ENCODE results near the gene NPIPB9.
"Not testable (repeated sequence)": the region's sequence is repeated elsewhere in the genome, so short reads cannot be mapped to it uniquely, and the experiment has no call there.

NPIPB9 gene

DNA sequence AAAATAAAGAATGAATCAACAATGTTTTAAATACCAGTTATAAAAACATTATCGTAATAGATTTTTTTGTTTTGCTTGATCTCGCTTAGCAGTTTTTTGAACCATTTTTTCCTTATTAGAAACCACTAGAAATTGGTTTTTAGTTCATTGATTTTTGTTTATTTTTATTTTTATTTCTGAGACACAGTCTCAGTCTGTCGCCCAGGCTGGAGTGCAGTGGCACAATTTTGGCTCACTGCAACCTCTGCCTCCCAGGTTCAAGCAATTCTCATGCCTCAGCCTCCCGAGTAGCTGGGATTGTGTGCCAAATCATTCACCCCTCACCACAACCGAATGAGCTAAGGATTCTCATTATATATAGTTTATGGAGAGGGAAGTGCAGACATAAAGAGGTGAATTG, at the start of gene NPIPB9:
NPIPB9 (plus strand) TSS at position 301 of the 400 bp plus-strand sequence.
- DNase-seq, result not testable (repeated sequence)

DNA sequence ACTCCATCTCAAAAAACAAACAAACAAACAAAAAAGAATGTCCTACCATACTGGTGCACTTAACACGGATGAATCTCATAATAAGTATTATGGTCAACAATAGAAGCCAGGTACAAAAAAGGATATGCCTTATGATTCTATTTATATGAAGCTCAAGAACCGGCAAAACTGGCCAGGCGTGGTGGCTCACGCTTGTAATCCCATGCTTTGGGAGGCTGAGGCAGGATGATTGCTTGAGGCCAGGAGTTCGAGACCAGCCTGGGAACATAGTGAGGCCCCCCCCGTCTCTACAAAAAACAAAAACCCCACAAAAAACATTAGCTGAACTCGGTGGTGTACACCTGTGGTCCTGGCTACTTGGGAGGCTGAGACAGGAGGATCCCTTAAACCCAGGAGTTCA, 47.3 kb upstream of the NPIPB9 start:
- not testable (repeated sequence) for DNase-seq

DNA sequence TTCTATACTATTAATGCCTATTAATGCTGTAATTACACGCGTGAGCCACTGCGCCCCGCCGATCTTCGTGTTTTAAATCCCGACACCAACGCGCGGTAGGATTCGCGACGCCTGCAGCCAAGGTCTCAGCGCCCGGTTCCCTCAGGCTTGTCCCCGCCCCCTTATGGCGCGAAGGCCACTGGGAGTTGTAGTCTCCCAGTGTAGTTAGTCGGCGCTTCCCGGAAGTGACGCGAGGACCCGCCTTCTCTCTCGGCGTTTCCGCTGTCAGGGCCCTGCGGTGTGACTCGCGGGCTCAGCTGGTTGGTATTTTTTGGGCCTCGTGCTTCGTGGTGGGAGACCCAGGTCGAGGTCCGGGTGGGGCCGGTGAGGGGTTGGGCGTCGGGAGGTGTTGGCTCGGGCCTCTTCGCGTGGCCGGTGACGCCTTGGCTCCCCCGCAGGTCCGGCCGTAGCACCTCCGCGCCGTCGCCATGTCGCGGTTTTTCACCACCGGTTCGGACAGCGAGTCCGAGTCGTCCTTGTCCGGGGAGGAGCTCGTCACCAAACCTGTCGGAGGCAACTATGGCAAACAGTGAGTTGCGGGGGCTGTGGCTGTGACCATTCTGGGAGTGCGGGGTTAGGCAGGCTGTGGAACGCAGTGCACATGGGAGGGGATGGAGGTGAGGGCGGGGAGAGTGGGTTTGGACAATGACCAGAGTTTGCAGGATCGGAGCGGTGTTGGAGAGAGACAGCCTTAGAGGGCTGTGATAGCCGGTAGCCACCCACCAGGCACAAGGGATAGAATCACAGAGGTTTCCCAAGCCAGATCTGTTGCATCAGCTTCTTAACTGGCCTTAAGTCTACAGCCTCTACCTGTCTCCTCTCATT, 40.1 kb upstream of the NPIPB9 start, which contains the start of gene EIF3C:
EIF3C (plus strand) TSS at position 245 of the 864 bp plus-strand sequence; CDS start at position 468, 223 bp downstream.
- DNase-seq, result not testable (repeated sequence)

DNA sequence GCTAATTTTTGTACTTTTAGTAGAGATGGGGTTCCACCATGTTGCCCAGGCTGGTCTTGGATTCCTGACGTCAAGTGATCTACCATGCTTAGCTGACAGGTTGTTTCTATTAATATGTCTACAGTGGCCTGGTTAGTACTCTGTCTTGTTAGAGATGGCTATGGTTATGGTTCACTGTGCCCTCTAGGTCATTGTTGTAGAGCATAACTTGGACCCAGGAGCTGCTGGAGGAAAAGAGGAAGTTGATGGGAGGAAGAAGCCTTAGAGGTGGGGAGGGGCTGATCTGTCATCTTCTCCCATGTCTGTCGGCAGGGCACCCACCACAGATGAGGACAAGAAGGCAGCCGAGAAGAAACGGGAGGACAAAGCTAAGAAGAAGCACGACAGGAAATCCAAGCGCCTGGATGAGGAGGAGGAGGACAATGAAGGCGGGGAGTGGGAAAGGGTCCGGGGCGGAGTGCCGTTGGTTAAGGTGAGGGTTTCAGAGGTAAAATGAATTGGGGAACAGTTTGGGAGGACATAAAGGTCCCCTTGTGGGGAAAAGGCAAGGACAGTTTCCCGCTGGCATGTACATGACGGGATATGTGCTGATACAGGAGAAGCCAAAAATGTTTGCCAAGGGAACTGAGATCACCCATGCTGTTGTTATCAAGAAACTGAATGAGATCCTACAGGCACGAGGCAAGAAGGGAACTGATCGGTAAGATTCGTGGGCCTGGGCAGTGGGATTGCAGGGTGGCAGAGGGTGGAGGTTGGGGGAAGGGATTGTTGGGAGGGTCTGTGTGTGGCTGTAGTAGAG, 28.5 kb upstream of the NPIPB9 start:
- not testable (repeated sequence) for DNase-seq

DNA sequence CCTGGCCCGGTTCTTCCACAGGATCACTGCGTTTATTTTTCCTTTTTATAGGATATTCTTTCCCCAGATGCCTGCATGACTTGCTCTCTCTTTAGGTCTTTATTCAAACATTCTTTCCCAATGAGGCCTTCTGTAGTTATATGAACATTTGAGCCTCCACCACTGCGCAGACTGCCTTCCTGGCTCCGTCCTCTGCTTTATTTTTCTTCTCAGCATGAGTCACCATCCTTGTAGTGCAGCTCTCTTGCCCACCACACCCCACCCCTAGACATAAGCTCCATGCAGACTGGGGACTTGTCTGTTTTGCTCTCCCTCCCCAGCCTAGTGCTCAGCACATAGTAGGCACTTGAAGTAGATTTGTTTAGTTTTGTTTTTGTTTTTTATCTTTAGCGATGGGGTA, 20.3 kb upstream of the NPIPB9 start:
- DNase-seq, result not testable (repeated sequence)

DNA sequence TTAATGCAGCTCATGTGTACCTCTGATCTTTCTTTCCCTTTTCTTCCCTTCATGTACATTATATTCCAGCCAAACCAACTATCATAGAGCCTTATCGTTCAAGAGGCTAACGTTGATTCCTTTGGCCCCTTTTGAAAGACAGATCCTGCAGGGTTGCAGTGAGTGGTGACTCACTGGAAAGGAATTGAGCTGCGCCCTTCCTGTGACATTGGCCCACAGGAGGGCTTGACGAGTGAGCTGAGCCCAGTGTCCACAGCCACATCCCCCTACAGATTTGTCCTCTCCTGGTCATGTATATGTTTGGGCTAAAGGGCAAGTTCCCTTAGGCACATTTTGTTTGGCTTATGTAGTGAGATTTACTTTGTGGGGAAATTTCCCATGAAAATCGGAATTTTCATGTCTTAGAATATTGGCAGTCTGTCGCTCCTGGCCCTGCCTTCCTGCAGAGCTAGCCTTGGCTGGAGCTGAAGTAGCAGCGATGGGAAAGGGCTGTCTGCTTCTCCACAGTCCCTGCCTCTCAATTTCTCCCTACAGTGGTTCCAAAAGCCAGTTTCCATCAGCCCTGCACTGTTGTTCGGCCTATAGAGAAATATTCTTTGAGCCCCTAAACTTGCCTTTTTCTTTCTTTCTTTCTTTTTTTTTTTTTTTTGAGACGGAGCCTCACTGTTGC, 19.0 kb upstream of the NPIPB9 start:
- not testable (repeated sequence) for DNase-seq

DNA sequence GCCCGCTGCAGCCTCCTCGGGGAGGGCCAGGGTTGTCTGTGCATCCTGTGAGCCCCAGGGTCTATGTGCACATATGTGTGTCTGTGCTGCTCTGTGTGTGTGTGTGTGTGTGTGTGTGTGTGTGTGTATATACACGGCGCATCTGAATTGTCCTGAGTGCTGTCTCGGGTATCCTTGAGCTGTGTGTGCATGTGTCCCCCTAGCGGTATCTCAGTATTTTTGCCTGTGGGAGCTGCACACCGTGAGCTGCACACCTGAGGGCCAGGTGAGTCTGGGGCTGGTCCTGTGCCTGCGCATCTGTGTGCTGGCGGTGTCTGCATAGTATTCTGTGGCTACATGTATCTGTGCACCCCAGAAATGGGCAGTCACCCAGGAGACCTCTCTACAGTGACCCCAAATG, 11.8 kb upstream of the NPIPB9 start:
- DNase-seq, result not testable (repeated sequence)

DNA sequence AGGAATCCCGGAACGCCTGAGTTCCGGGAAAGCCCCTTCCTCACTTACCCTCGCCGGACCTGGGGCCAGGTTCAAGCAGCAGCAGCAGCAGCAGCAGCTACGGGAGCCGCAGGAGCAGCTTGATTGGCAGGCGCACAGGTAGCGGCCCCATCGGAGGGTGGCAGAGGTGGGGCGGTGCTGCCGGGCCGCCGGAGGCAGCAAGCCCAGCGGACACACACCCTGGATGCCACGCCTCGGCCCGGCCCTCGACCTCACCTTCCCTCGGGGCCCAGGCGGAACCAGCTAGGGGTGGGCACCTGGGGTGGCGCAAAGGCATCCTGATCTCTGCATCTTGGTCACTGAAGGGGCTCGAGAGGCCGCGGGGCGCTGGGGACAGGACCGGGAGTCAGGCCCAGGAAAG, 11.0 kb upstream of the NPIPB9 start:
- not testable (repeated sequence) for DNase-seq

DNA sequence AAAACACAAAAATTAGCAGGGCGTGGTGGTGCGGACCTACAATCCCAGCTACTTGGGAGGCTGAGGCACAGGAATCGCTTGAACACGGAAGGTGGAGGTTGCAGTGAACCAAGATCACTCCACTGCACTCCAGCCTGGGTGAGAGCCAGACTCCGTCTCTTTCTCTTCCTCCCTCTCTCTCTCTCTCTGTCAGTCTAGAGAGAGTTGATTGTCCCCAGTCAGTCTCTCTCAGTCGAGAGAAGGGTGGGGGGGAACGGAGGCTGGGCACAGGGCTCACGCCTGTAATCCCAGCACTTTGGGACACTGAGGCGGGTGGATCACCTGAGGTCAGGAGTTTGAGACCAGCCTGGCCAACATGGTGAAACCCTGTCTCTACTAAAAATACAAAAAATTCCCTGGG, 10.3 kb upstream of the NPIPB9 start:
- DNase-seq, result not testable (repeated sequence)

DNA sequence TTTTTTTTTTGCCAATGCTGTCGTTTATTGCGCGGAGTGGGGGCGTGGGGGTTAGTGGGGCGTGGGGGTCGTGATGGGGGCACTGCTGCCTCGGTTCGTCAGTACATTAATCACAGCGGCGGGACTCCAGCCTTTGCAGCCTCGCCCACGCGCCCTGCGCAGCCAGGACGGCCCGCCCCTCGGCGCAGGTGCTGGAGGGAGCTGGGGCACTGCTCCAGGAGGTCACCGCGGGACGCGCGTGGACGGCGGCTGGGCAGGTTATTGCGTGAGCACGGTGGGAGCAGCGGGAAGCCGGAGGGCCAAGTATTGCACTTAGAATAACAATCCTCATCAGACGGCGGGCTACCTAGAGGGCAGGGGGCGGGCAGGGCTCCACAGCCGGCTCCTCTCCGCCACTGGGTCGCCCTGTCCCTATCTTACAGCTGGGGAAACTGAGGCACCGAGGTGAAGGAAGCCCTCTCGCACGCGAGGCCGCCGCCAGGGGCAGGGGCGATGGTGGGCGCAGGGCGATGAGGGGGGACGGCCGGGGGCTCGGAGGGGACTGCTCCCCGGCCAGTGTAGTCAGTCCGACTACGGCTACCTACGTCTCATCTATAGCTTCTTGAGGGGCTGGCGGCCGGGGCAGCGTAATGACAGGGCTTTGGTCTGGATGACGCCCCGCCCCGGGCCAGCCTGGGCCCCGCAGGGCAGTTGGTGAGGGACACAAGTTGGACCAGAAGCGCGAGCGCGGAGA, 4.8 kb upstream of the NPIPB9 start:
- not testable (repeated sequence) for DNase-seq

DNA sequence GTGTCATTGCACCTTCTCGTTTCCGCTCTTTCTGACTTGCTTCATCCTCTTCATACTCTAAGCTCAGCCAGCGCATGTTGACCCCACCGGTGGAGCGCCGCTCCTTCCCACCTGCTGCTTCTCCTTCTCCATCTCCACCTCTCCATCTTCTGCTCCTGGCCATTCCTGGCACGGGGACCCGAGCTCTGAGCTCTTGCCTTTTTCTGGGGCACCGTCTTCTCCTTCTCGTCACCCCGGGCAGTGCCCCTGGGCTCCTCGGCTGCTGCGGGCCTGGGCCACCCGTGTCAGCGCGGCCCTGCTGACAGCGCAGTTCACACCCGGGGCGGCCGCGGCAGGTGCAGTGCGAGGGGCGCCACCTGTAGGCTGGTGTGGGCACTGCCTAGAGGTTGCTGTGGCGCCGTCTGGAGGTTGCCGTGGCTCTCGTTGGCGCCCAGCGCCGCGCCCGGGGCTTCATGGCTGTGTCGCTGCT, 1.6 kb upstream of the NPIPB9 start:
- peak; percentile 73 for DNase-seq

DNA sequence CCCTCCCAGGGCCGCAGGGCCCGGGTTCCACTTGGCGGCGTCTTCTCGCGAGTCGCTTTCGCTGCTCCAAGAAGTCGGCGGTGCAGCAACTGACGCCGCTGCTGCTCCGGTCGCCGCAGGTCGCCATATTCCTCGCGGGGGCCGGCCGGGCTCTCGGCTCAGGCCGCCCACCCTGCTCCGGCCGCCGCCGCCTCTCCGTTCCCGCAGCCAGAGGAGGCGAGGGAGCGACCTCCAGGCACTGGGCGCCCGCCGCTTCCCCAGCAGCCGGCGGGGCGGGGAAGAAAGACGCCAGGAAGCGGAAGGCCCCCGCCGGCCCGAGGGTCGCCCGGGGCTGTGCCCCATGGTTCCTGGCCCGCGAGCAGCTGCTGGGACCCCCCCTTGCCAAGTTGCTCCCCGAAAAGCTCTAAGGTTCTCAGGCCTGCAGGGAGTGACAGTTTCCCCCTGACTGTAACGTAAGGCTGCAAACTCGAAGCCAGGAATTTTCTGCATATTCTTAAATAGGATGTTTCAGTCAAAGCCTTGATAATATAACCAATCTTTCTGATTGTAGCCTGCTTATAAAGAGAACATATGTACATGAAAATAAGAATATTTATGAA, 1.0 kb upstream of the NPIPB9 start:
- DNase-seq, result not testable (repeated sequence)

DNA sequence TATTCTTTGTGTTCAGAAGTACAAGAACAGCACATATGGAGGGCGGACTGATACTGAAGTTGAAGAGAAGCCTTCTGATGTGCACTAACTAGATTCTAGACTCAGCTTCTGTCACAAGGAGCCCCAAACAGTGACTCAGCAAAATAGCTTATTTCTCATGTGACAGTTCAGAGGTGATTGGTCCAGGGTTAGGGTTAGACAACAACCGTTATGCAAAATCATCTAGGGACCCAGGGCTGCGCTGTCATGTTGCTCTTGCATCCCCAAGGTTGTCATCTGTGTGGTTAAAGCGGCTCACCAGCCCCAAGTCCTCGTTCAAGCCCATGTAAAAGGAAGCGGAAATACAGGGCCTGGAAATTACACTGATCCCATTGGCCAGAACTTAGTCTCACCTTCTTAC, 30.1 kb downstream of the NPIPB9 start:
- DNase-seq, result not testable (repeated sequence)

DNA sequence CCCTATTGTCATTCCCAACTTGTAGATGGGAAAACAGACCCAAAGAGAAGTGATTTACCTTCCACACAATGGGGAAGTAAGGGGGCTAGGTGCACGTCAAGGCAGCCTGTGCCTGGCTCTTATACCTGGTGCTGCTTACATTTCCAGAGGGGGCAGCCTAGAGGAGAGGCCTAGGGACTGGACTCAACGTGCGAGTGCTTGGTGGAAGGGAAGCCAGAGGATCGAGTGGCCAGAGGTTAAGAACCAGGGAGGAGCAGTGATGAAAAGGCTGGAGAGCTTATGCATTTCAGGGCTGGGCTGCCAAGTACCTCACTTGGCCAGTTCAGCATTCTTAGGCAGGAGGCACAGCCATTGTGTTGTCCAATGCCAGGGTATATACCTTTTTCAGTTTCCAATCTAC, 30.8 kb downstream of the NPIPB9 start:
- DNase-seq, result not testable (repeated sequence)

DNA sequence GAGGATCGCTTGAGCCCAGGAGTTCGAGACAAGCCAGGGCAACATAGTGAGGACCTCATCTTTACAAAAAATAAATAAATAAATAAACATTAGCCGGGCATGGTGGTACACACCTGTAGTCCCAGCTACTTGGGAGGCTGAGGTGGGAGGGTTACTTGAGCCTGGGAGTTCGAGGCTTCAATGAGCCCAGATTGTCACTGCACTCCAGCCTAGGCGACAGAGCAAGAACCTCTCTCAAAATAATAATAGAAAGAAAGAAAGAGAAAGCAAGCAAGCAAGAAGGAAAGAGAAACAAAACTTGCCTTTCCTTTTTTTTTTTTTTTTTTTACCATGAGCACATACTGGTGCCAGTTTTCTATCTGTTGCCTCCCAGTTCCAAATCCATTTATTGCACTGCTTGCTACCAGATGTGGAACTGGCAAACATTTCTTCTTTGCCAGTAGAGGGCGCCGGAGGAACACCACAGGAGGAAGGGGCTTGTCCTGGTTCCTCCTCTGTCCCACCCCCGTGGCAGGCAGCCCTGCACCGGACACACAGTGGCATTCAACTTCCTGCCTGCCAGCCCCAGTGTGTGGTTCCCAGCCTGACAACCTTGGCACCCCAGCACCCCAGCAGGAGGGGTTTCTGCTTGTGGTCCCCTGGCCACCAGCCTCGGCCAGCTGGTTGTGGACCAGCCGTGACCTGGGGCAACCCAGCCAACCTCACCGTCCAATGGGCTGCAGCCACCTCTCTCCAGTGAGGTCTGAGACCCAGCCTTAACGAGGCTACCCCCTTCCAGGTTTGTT, 50.8 kb downstream of the NPIPB9 start:
- DNase-seq, result peak; percentile 78

DNA sequence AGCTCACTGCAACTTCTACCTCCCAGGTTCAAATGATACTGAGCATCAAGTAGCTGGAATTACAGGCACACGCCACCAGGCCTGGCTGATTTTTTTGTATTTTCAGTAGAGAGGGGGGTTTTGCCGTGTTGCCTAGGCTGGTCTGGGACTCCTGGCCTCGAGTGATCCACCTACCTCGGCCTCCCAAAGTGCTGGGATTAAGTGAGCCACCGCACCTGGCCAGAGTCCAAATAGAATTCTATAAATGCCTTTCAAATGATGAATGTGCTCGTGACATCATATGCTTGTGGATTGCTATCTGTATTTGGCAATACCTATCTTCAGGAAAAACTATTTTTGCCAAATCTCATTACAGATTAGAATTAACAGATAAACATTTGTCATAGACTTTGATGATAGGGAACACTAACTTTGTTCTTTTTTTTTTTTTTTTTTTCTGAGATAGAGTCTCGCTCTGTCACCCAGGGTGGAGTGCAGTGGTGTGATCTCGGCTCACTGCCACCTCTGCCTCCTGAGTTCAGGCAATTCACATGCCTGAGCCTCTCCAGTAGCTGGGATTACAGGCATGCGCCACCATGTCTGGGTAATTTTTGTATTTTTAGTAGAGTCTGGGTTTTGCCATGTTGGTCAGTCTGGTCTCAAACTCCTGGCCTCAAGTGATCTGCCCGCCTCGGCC, 56.0 kb downstream of the NPIPB9 start:
- not testable (repeated sequence) for DNase-seq

DNA sequence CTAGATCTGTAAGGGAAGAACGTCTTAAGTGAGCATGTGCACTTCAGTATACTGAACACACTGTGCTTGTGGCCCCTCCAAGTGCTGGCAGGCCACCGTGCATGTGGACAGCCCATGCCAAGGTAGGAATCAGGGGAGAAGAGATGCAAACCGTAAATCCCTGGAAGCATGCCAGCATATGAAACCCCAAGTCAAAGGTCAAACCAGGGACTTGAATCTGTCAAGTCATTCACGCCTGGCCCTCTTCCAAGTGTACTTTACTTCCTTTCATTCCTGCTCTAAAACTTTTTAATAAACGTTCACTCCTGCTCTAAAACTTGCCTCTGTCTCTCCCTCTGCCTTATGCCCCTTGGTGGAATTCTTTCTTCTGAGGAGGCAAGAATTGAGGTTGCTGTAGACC, 68.4 kb downstream of the NPIPB9 start:
- no peak for DNase-seq

DNA sequence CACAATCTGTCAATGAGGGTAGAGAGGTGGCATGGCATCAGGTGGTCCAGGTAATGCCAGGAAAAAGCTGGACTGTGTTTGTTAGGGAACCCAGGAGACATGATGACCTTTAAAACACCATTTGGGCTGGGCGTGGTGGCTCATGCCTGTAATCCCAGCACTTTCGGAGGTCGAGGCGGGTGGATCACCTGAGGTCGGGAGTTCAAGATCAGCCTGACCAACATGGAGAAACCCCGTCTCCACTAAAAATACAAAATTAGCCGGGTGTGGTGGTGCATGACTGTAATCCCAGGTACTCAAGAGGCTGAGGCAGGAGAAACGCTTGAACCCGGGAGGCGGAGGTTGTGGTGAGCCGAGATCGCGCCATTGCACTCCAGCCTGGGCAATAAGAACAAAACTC, 69.0 kb downstream of the NPIPB9 start:
- DNase-seq, result not testable (repeated sequence)

DNA sequence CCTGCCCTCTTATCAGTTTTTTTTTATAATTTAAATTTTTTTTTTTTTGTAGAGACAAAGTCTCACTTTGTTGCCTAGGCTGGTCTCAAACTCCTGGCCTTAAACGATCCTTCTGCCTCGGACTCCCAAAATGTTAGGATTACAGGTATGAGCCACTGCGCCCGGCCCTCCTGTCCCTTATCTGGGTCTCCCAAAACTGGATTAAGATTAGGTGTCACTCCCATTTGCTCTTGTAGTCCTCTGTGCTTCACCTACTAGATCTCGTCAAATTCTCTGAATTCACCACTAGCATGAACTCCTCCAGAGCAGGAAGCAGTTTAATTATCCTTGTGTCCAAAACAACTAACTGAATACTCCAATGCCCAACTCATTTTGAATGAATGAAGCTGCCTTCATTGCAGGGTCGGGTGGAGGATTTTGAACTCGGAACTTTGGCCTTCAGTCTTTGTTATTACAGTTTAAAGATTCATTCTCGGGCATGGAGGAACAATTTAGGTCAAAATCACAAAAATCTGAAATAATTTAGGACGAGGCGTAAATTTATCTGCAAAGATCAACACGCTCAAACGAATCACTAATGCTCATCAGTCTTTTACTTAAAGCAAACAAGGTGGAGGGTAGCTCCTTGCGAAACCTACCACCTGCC, 70.4 kb downstream of the NPIPB9 start:
- no peak for DNase-seq

All from activated CD8-positive, alpha-beta memory T cell treated with anti-CD3 and anti-CD28 coated beads for 24 hours (primary cell).